Astrocyte of the spinal cord (primary cell): Measurements from ENCODE around the gene AHSG.
"Not testable (repeated sequence)": the region's sequence is repeated elsewhere in the genome, so short reads cannot be mapped to it uniquely, and the experiment has no call there.

ENCODE experiments used
- DNase-seq: peaks from one replicate; pipeline ENCODE4 v3.0.0; 2011; ENCODE audit warnings: low read depth, low spot score
- H3K4me3 ChIP-seq: 2 replicates; pipeline ENCODE4 v1.5.1; 2011; ENCODE audit warnings: low read depth, mild to moderate bottlenecking, low read length, moderate library complexity
- in situ Hi-C: cut with HindIII; loops from 2 replicates; pipeline ENCODE4 v1.10.0; 2017; ENCODE audit warnings: low sequenced_read_pairs
- TF ChIP-seq, protein P1 (sequence below): IDR thresholded peaks from 2 replicates; pipeline ENCODE4 v1.5.1; 2012; ENCODE audit warnings: low read depth, mild to moderate bottlenecking, low read length, inconsistent platforms

Gene AHSG

DNA sequence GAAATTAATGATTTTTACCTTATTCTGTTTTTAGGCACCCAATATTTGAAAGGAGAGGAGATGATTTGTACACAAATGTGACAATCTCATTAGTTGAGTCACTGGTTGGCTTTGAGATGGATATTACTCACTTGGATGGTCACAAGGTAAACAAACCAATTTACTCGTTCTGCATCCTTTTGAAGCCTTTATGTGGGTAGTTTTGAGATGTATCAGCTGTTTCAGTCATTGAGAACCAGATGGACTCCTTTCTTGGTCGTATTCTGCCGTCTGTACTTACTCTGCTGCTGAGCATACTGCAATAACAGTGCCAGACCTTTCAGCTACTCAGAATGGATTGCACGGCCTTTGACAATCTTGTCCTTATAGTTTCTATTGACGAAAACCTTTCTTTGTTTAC is 29.0 kb upstream of the AHSG start:
- no peak overlapping the region for H3K4me3 ChIP-seq
- peak; percentile 22 for DNase-seq
- TF ChIP-seq, protein P1, sequence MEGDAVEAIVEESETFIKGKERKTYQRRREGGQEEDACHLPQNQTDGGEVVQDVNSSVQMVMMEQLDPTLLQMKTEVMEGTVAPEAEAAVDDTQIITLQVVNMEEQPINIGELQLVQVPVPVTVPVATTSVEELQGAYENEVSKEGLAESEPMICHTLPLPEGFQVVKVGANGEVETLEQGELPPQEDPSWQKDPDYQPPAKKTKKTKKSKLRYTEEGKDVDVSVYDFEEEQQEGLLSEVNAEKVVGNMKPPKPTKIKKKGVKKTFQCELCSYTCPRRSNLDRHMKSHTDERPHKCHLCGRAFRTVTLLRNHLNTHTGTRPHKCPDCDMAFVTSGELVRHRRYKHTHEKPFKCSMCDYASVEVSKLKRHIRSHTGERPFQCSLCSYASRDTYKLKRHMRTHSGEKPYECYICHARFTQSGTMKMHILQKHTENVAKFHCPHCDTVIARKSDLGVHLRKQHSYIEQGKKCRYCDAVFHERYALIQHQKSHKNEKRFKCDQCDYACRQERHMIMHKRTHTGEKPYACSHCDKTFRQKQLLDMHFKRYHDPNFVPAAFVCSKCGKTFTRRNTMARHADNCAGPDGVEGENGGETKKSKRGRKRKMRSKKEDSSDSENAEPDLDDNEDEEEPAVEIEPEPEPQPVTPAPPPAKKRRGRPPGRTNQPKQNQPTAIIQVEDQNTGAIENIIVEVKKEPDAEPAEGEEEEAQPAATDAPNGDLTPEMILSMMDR, result no peak
- in situ Hi-C loops, result no loop called here

DNA sequence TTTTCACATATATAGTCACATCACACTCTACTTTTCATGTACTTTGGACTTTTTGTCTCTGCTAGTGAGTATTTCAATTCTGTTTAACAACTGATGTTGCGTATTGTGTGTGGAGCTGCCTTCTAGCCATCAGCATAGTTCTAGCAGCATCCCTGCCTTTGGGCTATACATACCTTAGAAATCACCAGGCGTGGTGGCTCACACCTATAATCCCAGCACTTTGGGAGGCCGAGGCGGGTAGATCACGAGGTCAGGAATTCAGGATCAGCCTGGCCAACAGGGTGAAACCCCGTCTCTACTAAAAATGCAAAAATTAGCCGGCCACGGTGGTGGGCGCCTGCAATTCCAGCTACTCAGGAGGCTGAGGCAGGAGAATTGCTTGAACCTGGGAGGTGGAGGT is 26.6 kb upstream of the AHSG start:
- H3K4me3 ChIP-seq, in situ Hi-C loops, DNase-seq: not testable (repeated sequence)

DNA sequence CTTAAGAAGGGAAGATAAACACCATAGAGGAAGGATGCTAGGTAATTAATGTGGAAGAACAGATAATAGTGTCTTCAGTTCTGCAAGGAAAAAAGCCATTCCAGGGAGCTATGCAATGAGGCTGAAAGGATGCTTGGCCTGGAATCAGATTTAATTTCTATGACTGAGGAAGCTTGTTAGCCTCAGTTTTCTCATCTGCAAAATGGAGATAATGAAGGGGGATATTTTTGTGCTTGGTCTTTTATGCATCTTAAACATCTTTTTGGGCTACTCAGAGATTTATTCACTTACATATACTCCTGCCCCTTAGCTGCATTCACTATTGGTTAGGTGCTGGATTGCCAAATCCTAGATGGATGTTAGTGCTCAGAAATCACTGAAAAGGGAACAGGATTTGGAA is 25.7 kb upstream of the AHSG start:
- no peak for DNase-seq
- no peak overlapping the region for H3K4me3 ChIP-seq
- TF ChIP-seq, protein P1, result no peak
- in situ Hi-C loops, result no loop called here

DNA sequence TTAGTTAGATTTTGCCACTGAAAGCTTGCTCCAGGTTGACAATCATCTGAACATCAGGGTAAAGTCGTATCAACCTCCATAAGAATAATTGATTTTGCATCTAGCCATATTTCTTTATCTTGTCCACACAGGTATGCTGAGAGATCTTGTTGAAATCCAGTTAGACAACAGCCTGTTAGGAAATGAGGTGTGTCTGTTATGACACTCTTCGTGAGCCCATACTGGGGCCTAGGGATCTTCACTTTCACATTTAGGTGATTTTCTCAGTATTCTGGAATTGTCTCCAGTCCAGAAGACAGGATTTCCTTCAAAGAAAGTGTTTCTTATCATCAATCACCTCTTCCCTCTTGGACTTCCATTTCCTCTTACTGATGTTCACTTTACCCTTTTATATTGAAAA is 24.2 kb upstream of the AHSG start:
- H3K4me3 ChIP-seq, result no peak overlapping the region
- no peak for DNase-seq
- in situ Hi-C loops, result no loop called here
- TF ChIP-seq, protein P1, result no peak

DNA sequence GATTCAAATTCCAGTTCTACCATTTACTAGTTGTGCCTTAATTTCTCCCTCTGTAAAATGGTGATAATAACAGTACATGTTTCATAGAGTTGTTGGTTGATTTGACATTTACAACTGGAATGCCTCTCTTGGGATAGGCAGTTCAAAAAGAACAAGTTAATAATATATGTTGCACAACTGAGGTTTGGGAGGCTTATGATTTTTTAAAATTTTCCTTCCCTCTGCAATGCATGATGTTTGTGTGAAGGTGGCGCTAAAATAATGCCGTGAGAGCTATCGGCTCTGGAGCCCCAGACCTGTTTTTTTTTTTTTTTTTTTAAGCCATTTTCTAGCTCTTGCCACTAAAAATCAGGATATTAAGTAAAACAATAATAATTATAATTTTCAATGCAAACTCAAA is 23.7 kb upstream of the AHSG start:
- no peak overlapping the region for H3K4me3 ChIP-seq
- DNase-seq, result no peak
- TF ChIP-seq, protein P1, result peak; percentile 36
- in situ Hi-C loops, result no loop called here

DNA sequence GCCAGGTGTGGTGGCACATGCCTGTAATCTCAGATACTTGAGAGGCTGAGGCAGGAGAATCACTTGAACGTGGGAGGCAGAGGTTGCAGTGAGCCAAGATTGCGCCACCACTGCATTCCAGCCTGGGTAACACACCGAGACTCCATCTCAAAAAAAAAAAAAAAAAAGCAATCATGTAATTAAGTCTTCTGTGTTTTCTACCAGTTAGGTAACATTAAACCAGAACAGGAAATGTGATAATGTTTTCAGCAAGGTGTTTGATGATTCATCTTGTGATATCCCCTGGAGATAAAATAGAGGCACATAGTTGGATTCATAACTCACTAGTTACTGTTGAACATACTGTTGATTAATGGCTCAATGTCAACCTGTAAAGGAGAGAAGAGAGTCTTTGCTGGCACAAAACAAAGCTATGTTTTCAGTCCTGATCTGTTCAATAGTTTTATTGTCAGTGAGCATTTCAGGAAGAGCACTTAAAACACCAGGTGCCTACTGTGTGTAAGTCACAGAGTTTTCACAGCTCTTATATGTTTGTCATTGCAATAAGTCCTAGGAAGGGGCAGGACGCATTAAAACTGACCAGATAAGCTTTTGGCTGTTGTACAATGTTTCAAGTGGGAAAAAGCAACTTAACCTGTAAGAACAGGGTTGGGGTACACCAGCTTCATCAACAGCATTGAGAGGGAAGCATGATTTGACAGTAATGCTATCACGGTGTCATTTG is 22.8 kb upstream of the AHSG start:
- no peak for DNase-seq
- H3K4me3 ChIP-seq, result no peak overlapping the region
- TF ChIP-seq, protein P1, result no peak
- in situ Hi-C loops, result no loop called here

DNA sequence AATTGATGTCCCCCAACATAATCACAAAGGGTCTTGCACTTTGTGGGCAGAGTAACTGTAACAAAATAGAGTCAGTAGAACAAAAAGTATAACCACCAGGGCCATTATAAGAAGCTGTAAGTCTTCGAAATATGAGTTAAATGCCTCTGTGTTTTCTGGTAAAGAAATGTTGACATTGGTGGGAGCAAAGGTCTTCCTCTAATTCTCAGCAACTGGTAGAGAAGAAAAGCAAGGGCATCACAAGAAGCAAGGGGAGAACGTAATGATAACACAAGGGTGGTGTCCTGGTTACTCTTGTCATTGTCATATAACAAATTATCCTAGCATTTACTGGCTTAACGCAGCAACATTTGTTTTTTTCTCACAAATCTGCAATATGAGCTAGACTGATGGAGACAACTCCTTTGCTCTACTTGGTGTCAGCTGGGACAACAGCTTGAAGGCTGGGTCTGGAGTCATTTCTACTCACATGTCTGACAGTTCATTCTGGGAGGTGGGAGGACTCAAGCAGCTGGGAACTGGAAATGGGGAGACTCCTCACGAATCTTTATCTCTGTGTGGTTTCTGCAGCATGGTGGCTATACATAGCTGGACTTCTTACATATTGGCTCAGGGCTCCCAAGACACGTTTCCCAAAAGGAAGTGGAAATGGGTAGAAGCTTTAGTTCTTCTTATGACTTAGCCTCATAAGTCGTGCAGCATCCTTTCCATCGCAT is 22.1 kb upstream of the AHSG start:
- TF ChIP-seq, protein P1, result no peak
- in situ Hi-C loops, result no loop called here
- H3K4me3 ChIP-seq, result no peak overlapping the region
- DNase-seq, result no peak
